ENCODE measurements around the gene EML1.

DNA sequence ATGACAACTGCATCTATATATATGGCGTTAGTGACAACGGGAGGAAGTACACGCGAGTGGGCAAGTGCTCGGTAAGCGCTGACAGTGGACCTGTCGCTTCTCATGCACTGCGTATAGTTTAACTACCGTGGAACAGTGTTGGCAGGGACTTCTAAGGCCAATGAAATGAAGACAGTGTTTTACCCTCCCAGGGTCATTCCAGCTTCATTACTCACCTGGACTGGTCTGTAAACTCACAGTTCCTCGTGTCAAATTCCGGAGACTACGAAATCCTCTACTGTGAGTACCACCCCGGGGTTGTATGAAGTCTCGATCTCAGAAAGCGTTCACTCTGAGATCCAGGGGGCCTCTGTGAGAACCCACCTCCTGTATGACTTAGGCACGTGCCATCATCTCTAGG lies 142.8 kb downstream of the EML1 start:
- TF ChIP-seq POLR2AphosphoS5 (IDR thresholded peaks at IDR 0.05; ENCODE audit: low read depth) = no peak
- TF ChIP-seq, protein P1, sequence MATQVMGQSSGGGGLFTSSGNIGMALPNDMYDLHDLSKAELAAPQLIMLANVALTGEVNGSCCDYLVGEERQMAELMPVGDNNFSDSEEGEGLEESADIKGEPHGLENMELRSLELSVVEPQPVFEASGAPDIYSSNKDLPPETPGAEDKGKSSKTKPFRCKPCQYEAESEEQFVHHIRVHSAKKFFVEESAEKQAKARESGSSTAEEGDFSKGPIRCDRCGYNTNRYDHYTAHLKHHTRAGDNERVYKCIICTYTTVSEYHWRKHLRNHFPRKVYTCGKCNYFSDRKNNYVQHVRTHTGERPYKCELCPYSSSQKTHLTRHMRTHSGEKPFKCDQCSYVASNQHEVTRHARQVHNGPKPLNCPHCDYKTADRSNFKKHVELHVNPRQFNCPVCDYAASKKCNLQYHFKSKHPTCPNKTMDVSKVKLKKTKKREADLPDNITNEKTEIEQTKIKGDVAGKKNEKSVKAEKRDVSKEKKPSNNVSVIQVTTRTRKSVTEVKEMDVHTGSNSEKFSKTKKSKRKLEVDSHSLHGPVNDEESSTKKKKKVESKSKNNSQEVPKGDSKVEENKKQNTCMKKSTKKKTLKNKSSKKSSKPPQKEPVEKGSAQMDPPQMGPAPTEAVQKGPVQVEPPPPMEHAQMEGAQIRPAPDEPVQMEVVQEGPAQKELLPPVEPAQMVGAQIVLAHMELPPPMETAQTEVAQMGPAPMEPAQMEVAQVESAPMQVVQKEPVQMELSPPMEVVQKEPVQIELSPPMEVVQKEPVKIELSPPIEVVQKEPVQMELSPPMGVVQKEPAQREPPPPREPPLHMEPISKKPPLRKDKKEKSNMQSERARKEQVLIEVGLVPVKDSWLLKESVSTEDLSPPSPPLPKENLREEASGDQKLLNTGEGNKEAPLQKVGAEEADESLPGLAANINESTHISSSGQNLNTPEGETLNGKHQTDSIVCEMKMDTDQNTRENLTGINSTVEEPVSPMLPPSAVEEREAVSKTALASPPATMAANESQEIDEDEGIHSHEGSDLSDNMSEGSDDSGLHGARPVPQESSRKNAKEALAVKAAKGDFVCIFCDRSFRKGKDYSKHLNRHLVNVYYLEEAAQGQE (IDR thresholded peaks at IDR 0.05; ENCODE audit: insufficient replicate concordance, low read depth) = no peak
